AG10803 (cell line): ENCODE results near the gene COL27A1.
"Not testable (repeated sequence)": the region's sequence is repeated elsewhere in the genome, so short reads cannot be mapped to it uniquely, and the experiment has no call there.

Experiments
- DNase-seq: peaks from one replicate; pipeline ENCODE4 v3.0.0; 2010; ENCODE audit warnings: low read depth
- H3K4me3 ChIP-seq: 2 replicates; pipeline ENCODE4 v1.5.1; 2011; ENCODE audit warnings: mild to moderate bottlenecking, low read length, control low read depth
- CTCF ChIP-seq: conservative IDR thresholded peaks from 2 replicates; pipeline ENCODE4 v1.5.1; 2011; ENCODE audit warnings: mild to moderate bottlenecking, low read length, control low read depth, inconsistent platforms

Gene COL27A1

GRCh38 chr9:114189823-114190562 lies 34.7 kb downstream of the COL27A1 start:
- DNase-seq = no peak
- TF ChIP-seq CTCF = no peak
- H3K4me3 ChIP-seq = no peak overlapping the region

GRCh38 chr9:114190563-114190905 lies 35.2 kb downstream of the COL27A1 start:
- no peak for DNase-seq
- H3K4me3 ChIP-seq = no peak overlapping the region
- TF ChIP-seq CTCF = no peak

- not testable (repeated sequence) for DNase-seq, H3K4me3 ChIP-seq
These were observed 36.1 kb downstream of the COL27A1 start for GRCh38 chr9:114191402-114191801.

- no peak overlapping the region for H3K4me3 ChIP-seq
- DNase-seq = no peak
- no peak for TF ChIP-seq CTCF
These were observed 37.2 kb downstream of the COL27A1 start for GRCh38 chr9:114192539-114192938.

GRCh38 chr9:114193090-114193489 lies 37.8 kb downstream of the COL27A1 start:
- no peak overlapping the region for H3K4me3 ChIP-seq
- no peak for DNase-seq
- no peak for TF ChIP-seq CTCF

- DNase-seq = no peak
- H3K4me3 ChIP-seq = no peak overlapping the region
- TF ChIP-seq CTCF = no peak
These were observed 40.8 kb downstream of the COL27A1 start for GRCh38 chr9:114196117-114196516.

- no peak for DNase-seq
- no peak overlapping the region for H3K4me3 ChIP-seq
- TF ChIP-seq CTCF = no peak
These were observed 41.8 kb downstream of the COL27A1 start for GRCh38 chr9:114196979-114197622.
